GM12892 (cell line): ENCODE measurements around the gene BRSK2.

Source experiments
- POLR2A ChIP-seq: IDR thresholded peaks from 2 replicates; pipeline ENCODE4 v1.6.1; 2011; ENCODE audit warnings: low read depth, low read length, control low read depth
- TAF1 ChIP-seq: IDR thresholded peaks from 2 replicates; pipeline ENCODE4 v1.6.1; 2011; ENCODE audit warnings: low read depth, mild to moderate bottlenecking, control low read depth, low read length, borderline replicate concordance

GRCh38 chr11:1407668-1408067, 17.9 kb downstream of the BRSK2 start:
- no peak for TF ChIP-seq POLR2A
- no peak for TF ChIP-seq TAF1
